HG02623 (cell line): ENCODE measurements around the gene MAPKAP1.
A peak's percentile ranks its signal among the peaks of the same experiment; 100 is the strongest.
"Not testable (repeated sequence)": the region's sequence is repeated elsewhere in the genome, so short reads cannot be mapped to it uniquely, and the experiment has no call there.

Source experiments
- ATAC-seq: cut with Tn5 transposase; IDR thresholded peaks from one replicate; pipeline ENCODE4 v1.9.1; 2021; ENCODE audit warnings: moderate library complexity; ENCODE audit not compliant: unreplicated experiment

Gene MAPKAP1

DNA sequence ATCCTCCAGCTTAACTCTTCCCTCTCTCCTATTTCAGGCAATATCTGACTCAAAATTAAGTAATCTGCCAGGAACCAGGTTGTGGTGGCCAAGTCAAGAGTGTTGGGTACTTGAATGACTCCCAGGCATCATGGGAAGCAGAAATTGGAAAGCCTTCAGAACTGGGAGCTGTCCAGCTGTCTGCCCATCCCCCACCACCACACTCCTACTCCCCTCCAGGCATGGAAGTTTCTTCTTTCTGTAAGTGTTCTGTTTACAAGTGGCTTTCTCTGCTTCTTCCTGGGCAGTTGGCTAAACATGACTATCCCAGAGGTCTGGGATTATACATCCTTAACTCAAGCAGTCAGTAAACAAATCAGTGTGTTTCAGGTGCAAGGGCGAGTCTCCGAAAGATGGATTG is 25.6 kb upstream of the MAPKAP1 start:
- ATAC-seq = no peak

DNA sequence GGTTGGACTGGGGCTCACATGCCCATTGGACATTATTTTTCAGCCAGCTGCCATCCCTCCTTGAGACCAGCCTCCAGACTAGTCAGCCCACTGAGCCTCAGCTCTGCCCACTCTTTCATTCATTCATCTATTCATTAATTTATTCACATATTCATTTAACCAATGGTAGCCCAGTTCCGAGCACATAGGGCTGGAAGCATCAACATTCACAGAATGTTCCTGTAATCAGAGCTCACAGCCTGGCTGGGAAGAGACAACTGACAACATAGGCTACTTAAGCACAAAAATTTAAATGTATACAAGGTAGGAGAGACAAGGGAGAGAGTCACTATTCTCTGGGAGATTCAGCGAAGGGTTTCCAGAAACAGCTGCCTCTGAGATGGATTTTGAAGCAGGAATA is 23.2 kb upstream of the MAPKAP1 start:
- no peak for ATAC-seq

DNA sequence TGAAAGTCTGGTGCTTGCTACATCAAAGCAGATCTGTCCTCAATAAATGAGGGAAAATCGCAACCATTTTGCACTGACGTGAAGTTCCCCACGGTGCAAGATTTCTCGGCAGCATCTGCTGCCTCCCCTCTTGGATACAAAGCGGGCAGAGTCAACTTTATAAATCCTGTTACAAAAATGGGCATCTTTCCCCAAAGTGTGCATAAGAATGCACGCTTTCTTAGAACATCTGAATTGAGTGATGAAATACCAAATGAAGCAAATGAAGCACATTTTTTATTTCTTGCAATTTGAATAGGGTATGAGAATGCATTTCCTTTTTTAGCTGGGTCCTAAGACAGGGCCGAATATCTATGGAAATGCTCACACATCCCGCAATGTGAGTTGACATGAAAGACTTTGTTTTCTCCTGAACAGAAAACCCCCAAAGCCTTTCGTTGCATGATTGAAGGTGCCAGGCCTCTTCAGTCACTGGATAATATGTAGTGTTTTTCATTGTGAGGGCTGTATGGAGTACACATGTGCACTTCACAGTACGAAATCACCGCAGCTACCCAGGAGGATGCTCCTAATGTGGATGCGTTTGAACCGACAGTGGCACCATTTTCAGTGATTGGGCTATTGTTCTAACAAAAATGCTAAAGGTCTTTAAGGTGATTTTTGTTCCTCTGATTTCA is 19.6 kb upstream of the MAPKAP1 start:
- ATAC-seq = no peak

GRCh38 chr9:125707472-125707804 is 430 bp upstream of the MAPKAP1 start:
- no peak for ATAC-seq

DNA sequence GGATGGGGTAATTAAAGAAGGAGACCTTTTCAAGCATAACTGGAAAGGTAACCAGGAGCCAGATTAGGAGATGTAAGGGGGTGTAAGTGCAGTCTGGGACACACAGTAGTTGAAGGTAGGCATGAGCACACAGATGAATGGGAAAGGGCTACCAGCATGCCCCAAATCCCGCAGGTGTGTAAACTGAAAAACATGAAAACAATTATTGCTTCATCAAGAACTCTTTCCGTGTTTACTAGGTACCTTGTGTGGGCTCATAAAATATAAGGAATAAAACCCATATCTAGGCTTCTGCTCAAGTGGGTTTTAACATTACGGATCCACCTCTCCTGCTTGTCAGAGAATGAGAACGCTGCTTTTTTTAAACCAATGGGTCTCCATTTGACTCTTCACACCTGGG is 1.1 kb downstream of the MAPKAP1 start:
- no peak for ATAC-seq

GRCh38 chr9:125703662-125704061 is 3.3 kb downstream of the MAPKAP1 start:
- ATAC-seq = no peak

DNA sequence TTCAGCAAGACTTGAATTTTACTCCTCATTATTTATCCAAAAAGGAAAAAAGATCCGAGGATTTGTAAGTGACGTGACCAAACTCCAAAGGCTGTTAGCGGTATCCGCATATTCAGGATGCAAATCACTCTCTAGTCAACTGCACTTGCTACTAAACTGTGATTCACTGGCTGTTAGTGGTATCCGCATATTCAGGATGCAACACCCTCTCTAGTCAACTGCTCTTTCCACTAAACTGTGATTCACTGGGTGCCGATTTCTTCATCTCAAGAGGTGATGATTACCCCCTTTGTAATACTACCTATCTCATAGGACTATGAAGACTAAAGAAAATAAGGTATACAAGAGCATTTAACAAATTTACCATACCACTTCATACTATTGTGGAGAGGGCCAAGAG is 5.7 kb downstream of the MAPKAP1 start:
- no peak for ATAC-seq

- ATAC-seq = peak; percentile 88
These were observed 6.2 kb downstream of the MAPKAP1 start for GRCh38 chr9:125700791-125701190.

- no peak for ATAC-seq
These were observed 7.1 kb downstream of the MAPKAP1 start for GRCh38 chr9:125699870-125700269.

DNA sequence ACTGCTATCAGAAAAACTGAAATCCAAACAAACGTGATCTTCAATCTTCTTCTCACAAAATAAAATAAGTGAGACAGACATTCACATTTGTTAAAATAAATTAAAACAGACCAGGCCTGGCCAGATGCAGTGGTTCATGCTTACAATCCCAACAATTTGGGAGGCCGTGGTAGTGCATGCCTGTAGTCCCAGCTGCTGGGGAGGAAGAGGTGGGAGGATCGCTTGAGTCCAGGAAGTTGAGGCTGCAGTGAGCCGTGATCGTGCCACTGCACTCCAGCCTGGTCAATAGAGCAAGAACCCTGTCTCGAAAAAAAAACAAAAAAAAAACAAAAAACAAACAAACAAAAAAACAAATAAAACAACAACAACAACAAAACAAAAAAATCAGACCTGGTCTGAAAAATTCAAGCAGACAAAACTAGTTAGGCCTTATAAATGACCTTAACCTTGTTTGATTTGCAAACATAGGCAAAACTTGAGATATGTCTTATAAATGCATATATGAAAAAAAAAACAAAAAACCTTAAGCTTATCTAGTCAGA is 10.8 kb downstream of the MAPKAP1 start:
- ATAC-seq = no peak

DNA sequence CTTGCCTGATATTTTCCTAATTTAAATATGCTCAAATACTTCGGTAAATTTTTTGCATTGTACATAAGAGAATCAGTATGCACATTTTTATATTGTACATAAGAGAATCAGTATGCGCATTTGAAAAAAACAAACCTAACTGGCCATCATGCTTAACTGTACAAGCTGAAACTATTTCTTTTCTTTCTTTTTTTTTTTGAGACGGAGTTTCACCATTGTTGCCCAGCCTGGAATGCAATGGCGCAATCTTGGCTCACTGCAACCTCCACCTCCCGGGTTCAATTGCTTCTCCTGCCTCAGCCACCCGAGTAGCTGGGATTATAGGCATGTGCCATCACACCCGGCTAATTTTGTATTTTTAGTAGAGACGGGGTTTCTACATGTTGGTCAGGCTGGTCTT is 11.5 kb downstream of the MAPKAP1 start:
- ATAC-seq = not testable (repeated sequence)

- no peak for ATAC-seq
These were observed 12.5 kb downstream of the MAPKAP1 start for GRCh38 chr9:125694478-125694877.

DNA sequence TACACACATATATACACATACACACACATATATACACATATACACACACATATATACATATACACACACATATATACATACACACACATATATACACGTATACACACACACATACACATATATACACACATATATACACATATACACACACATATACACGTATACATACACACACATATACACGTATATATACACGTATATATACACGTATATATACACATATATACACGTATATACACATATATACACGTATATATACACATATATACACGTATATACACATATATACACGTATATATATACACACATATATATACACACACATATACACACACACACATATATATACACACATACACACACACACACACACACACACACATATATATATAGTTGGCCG is 13.5 kb downstream of the MAPKAP1 start:
- ATAC-seq = not testable (repeated sequence)

- ATAC-seq = no peak
These were observed 15.1 kb downstream of the MAPKAP1 start for GRCh38 chr9:125691869-125692268.

DNA sequence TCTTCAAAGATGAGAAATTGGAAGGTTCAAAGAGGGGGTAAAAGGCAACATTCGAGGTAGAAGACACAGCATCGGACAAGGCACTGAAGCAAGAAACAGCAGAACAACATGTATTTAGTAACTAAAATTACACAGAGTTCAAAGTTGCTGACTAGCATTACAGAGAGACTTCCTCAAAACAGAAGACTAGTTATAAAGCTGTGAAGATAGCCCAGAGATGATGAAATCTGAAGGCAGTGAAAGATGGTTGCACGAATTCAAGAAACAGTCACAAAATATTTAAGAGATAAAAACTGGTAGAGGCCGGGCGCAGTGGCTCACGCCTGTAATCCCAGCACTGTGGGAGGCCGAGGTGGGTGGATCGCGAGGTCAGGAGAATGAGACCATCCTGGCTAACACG is 16.3 kb downstream of the MAPKAP1 start:
- no peak for ATAC-seq

DNA sequence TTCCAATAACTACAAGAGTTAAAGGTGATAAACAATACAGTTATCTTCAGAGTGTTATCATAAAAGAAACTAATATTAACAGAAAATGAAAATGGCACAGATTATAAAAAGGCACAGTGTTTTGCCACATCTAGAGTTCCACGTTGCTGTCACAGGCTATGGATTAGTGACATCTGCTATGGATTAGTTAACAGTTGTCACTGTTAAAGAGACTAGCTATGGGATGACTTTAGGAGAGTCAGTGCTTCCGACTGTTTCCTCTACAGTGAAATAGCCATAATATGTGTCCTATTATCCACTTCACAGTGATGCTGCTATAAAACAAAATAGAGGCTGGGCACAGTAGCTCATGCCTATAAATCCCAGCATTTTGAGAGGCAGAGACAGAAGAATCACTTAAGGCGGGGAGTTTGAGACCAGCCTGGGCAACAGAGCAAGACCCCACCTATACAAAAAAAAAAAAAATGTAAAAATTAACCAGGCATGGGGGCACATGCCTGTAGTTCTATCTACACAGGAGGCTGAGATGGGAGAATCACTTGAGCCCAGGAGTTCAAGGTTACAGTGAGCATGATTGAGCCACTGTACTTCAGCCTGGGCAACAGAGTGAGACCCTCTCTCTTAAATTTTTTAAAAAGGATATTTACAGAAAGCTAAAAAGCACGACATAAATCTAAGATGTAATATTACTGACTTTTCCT is 19.7 kb downstream of the MAPKAP1 start:
- no peak for ATAC-seq

- no peak for ATAC-seq
These were observed 21.8 kb downstream of the MAPKAP1 start for GRCh38 chr9:125685167-125685566.

DNA sequence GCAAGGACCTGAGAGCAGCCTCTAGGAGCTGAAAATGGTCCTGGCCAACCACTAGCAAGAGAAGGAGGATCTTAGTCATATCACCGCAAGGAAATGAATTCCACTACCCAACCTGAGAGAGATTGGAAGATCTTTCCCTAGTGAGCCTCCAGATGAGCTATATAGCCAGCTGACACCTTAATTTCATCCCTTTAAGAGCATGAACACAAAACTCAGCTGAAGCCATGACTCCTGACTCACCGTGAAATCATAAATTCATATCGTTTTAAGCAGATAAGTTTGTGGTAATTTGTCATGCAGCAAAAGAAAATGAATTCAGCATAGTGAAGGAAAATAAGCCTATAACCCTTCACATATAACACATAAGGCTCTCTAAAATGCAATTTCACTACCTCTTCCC is 23.5 kb downstream of the MAPKAP1 start:
- ATAC-seq = no peak

GRCh38 chr9:125682340-125682739 is 24.7 kb downstream of the MAPKAP1 start:
- no peak for ATAC-seq

GRCh38 chr9:125681657-125682056 is 25.4 kb downstream of the MAPKAP1 start:
- no peak for ATAC-seq

- no peak for ATAC-seq
These were observed 25.9 kb downstream of the MAPKAP1 start for GRCh38 chr9:125681086-125681622.

DNA sequence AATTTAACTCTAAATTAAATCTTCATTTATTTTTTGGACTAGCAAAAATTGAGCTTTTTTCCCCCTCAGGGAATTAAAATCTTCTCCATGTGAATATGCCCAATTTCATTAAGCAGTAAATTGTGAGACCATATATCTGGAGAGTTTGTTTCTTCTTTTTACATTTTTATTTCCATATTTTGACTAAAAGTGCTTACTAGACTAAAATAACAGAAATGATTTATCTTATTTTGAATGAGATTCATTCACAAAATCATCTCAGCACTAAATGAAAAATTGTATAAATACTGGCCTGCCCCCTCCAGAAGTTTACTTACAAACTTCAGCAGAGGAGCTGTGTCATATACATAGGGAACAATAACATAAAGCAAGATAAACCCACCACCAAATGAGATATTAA is 26.6 kb downstream of the MAPKAP1 start:
- ATAC-seq = no peak
